ENCODE data around the gene SLC16A6.
"Not testable (repeated sequence)": the region's sequence is repeated elsewhere in the genome, so short reads cannot be mapped to it uniquely, and the experiment has no call there.

Gene SLC16A6

GRCh38 chr17:68219429-68219828 is 71.5 kb downstream of the SLC16A6 start:
- DNase-seq (ENCODE audit: low spot score) = not testable (repeated sequence)
